DMS53 treated with DMSO at 0.1 percent for 48 hours (cell line): ENCODE results near the gene FANCB.

Source experiments
- DNase-seq: peaks from one replicate; lab custom pipeline; 2025; ENCODE audit not compliant: unreplicated experiment; lab: John Stamatoyannopoulos, UW

Gene FANCB

GRCh38 chrX:14837155-14837554, 35.7 kb downstream of the FANCB start:
- no peak for DNase-seq

GRCh38 chrX:14832586-14832985, 40.3 kb downstream of the FANCB start:
- DNase-seq: no peak

- DNase-seq: no peak
These were observed 40.7 kb downstream of the FANCB start for GRCh38 chrX:14832151-14832550.

- DNase-seq: no peak
These were observed 43.2 kb downstream of the FANCB start for GRCh38 chrX:14829643-14830042.

GRCh38 chrX:14826319-14826718, 46.5 kb downstream of the FANCB start:
- no peak for DNase-seq

- no peak for DNase-seq
These were observed 47.0 kb downstream of the FANCB start for GRCh38 chrX:14825851-14826250.

- DNase-seq: no peak
These were observed 53.1 kb downstream of the FANCB start for GRCh38 chrX:14819769-14820168.

DNA sequence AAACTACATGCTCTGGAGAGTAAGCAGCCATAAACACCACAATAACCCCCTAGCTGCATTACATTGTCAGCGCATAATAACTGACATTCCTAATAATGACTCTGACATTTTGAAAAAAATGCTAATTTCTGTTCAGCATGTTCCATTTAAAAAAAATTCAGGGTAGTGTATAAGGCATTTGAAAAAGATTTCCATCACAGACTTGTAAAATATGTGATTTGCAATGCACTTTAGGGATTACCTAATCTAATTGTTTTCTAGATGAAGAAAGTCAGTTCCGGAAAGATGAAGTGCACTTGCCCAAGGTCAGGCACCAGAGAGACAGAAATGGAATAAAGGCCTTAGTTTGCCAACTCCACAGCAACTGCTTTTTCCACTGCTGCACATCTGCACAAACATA, 55.3 kb downstream of the FANCB start:
- no peak for DNase-seq

- no peak for DNase-seq
These were observed 69.7 kb downstream of the FANCB start for GRCh38 chrX:14802943-14803710.

GRCh38 chrX:14801136-14801535, 71.7 kb downstream of the FANCB start:
- DNase-seq: no peak

DNA sequence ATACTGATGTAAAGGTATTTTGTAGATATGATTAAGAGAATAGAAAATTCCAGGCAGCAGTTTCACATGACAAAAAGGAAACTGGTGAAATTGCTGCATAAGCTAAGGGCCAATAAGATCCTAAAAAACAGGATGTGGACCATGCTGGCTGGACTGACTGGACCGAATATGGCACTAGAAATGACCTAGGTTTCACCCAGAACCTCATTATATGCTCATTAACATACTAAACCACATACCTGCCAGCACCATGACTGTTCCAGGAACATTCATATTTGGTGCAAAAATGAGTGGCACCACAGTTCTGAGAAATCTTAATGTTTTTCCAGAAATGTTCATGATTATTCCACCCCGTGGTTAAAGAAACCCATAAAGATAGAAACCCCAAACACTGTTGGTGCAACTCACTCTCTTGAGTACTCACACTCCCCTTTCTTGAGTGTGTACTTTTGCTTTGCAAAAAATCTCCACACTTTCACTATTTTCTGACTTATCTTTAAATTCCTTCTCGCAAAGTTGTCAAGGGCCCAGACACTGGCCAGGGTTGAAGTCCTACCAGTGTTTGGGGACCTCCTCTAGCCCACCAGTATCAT, 74.0 kb downstream of the FANCB start:
- no peak for DNase-seq
